Osteoblast (primary cell): ENCODE data around the gene KRTAP5-7. TPM values are rescaled to one million over a fixed set of nuclear protein-coding genes. Genes with fewer than 3 reads are reported as not detected.
"Not testable (repeated sequence)": the region's sequence is repeated elsewhere in the genome, so short reads cannot be mapped to it uniquely, and the experiment has no call there.

Source experiments
- DNase-seq: peaks from one replicate; pipeline ENCODE4 v3.0.0; 2011; ENCODE audit warnings: low spot score, mixed read lengths; ENCODE audit not compliant: insufficient read length; ENCODE audit errors: missing footprints
- H2AFZ ChIP-seq: 2 replicates; pipeline ENCODE4 v1.6.0; 2011; ENCODE audit warnings: mild to moderate bottlenecking, low read length
- H3K27ac ChIP-seq: 2 replicates; pipeline ENCODE4 v1.5.1; 2011; ENCODE audit warnings: mild to moderate bottlenecking, low read depth, low read length, moderate library complexity
- H3K27me3 ChIP-seq: 2 replicates; pipeline ENCODE4 v1.6.0; 2012; ENCODE audit warnings: mild to moderate bottlenecking, control low read depth, inconsistent platforms, low read length, moderate library complexity; ENCODE audit not compliant: insufficient read depth
- H3K36me3 ChIP-seq: 2 replicates; pipeline ENCODE4 v1.5.1; 2011; ENCODE audit warnings: mild to moderate bottlenecking, low read length, control low read depth, moderate library complexity; ENCODE audit not compliant: insufficient read depth
- H3K4me1 ChIP-seq: 2 replicates; pipeline ENCODE4 v1.5.1; 2011; ENCODE audit warnings: mild to moderate bottlenecking, low read length, control low read depth, moderate library complexity; ENCODE audit not compliant: insufficient read depth
- H3K4me2 ChIP-seq: 2 replicates; pipeline ENCODE4 v1.6.0; 2011; ENCODE audit warnings: mild to moderate bottlenecking, low read length; ENCODE audit not compliant: insufficient read depth
- H3K4me3 ChIP-seq: fragments of 200-600 bp; sonication (generic); 3 replicates; pipeline ENCODE4 v1.5.1; 2012; ENCODE audit warnings: mild to moderate bottlenecking, low read length, inconsistent platforms; ENCODE audit not compliant: insufficient read depth
- H3K79me2 ChIP-seq: 2 replicates; pipeline ENCODE4 v1.6.0; 2012; ENCODE audit warnings: mild to moderate bottlenecking, low read length, control low read depth, inconsistent platforms; ENCODE audit not compliant: insufficient read depth
- H3K9me3 ChIP-seq: 2 replicates; pipeline ENCODE4 v1.5.1; 2011; ENCODE audit warnings: low read depth, low read length, control low read depth
- H4K20me1 ChIP-seq: 2 replicates; pipeline ENCODE4 v1.6.0; 2012; ENCODE audit warnings: mild to moderate bottlenecking, low read length, control low read depth; ENCODE audit not compliant: insufficient read depth
- CTCF ChIP-seq: IDR thresholded peaks from 2 replicates; pipeline ENCODE4 v1.5.1; 2011; ENCODE audit warnings: mild to moderate bottlenecking, low read depth, low read length, moderate library complexity; ENCODE audit errors: extremely low read depth
- total RNA-seq: library from RNA; depleted of rRNA; stranded (reverse); fragments of >200 nt; gene quantifications from 2 replicates; pipeline ENCODE4 v1.2.3, GENCODE V29; 2012

The KRTAP5-7 gene, protein sequence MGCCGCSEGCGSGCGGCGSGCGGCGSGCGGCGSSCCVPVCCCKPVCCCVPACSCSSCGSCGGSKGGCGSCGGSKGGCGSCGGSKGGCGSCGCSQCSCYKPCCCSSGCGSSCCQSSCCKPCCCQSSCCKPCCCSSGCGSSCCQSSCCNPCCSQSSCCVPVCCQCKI
- 0.36 and 0.59 TPM in 2 replicates for total RNA-seq

- not testable (repeated sequence) for DNase-seq, H3K27me3 ChIP-seq, H3K4me2 ChIP-seq, H3K27ac ChIP-seq, H3K79me2 ChIP-seq, H2AFZ ChIP-seq, H3K4me1 ChIP-seq, H3K36me3 ChIP-seq, H3K9me3 ChIP-seq, H4K20me1 ChIP-seq, H3K4me3 ChIP-seq
These were observed at the start of gene KRTAP5-7 for GRCh38 chr11:71526796-71527575. KRTAP5-7 (plus strand) TSS chr11:71527267; CDS start chr11:71527301, 34 bp downstream.

GRCh38 chr11:71477641-71478527 lies 49.2 kb upstream of the KRTAP5-7 start:
- Histone ChIP-seq H3K27ac (no peak overlapping the region), H3K27me3 (no peaks in the 10 kb centered on the region), H3K36me3 (peaks cover 34% of the 10 kb centered on the region), H4K20me1 (no peaks in the 10 kb centered on the region), H3K4me2 (no peak overlapping the region), H3K9me3 (no peaks in the 10 kb centered on the region), H3K4me1 (no peaks in the 10 kb centered on the region), H3K79me2 (no peaks in the 10 kb centered on the region), H2AFZ (no peak overlapping the region), H3K4me3 (no peak overlapping the region)
- no peak for TF ChIP-seq CTCF
- no peak for DNase-seq

- Histone ChIP-seq H3K27ac (no peak overlapping the region), H2AFZ (no peak overlapping the region), H3K36me3 (peaks cover 34% of the 10 kb centered on the region), H4K20me1 (no peaks in the 10 kb centered on the region), H3K9me3 (no peaks in the 10 kb centered on the region), H3K4me3 (no peak overlapping the region), H3K79me2 (no peaks in the 10 kb centered on the region), H3K27me3 (no peaks in the 10 kb centered on the region), H3K4me2 (no peak overlapping the region), H3K4me1 (no peaks in the 10 kb centered on the region)
- no peak for DNase-seq
- no peak for TF ChIP-seq CTCF
These were observed 48.6 kb upstream of the KRTAP5-7 start for GRCh38 chr11:71478528-71478840.

GRCh38 chr11:71481101-71481960 lies 45.7 kb upstream of the KRTAP5-7 start:
- Histone ChIP-seq H3K9me3 (no peaks in the 10 kb centered on the region), H3K4me2 (no peak overlapping the region), H3K36me3 (peaks cover 50% of the 10 kb centered on the region), H3K27me3 (no peaks in the 10 kb centered on the region), H3K4me1 (no peaks in the 10 kb centered on the region), H3K79me2 (no peaks in the 10 kb centered on the region), H2AFZ (no peak overlapping the region), H3K27ac (no peak overlapping the region), H3K4me3 (no peak overlapping the region), H4K20me1 (no peaks in the 10 kb centered on the region)
- no peak for TF ChIP-seq CTCF
- no peak for DNase-seq
